ENCODE measurements around the gene EPG5.
"Not testable (repeated sequence)": the region's sequence is repeated elsewhere in the genome, so short reads cannot be mapped to it uniquely, and the experiment has no call there.

Gene EPG5

DNA sequence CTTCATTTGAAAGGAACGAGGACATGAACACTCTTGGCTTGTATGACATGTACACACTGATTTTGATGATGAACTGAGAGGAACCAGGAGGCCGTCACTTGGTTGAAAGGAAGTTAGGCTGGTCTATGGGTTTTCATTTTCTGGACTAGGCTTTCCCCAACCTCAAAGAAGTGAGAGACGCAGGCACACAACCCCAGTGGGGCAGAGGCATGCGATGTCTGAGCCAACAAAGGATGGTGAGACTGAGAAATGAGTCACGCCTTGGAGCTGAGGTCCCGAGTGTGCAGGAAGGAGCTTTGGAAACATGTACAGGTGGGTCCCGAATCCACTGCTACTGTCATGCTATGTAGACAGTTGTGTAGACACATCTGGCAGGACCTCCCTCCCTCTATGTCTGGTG lies 117.6 kb downstream of the EPG5 start:
- H3K27ac ChIP-seq (ENCODE audit: low read depth, low read length, poor library complexity, severe bottlenecking) = no peak overlapping the region
- H3K9me3 ChIP-seq (ENCODE audit: low read length) = no peaks in the 10 kb centered on the region
- H3K36me3 ChIP-seq (ENCODE audit: insufficient read depth, low read length) = peaks cover 31% of the 10 kb centered on the region
- H2AFZ ChIP-seq (ENCODE audit: low read length) = no peak overlapping the region
- no peak overlapping the region for H3K9ac ChIP-seq (ENCODE audit: low read length)
- peaks cover 14% of the 10 kb centered on the region for H3K4me1 ChIP-seq (ENCODE audit: insufficient read depth, low read length, severe bottlenecking)
- no peaks in the 10 kb centered on the region for H3F3A ChIP-seq (ENCODE audit: insufficient read depth, low read length)
- no peaks in the 10 kb centered on the region for H3K27me3 ChIP-seq (ENCODE audit: insufficient read depth, low read length)
- H3K79me2 ChIP-seq (ENCODE audit: insufficient read depth, low read length) = no peaks in the 10 kb centered on the region
- no peak overlapping the region for H3K4me3 ChIP-seq (ENCODE audit: low read depth, low read length, poor library complexity, severe bottlenecking)
- no peaks in the 10 kb centered on the region for H4K20me1 ChIP-seq (ENCODE audit: insufficient read depth, low read length)
- TF ChIP-seq EZH2 (IDR thresholded peaks at IDR 0.05; ENCODE audit: borderline replicate concordance, low read length) (no peak), CTCF (IDR thresholded peaks at IDR 0.05; ENCODE audit: low read length) (no peak)
- H3K9me2 ChIP-seq (ENCODE audit: low read depth, low read length) = no peaks in the 10 kb centered on the region
- no peak overlapping the region for H3K4me2 ChIP-seq (ENCODE audit: low read length)

GRCh38 chr18:45848643-45849042 lies 118.5 kb downstream of the EPG5 start:
- H3K9me2 ChIP-seq (ENCODE audit: low read depth, low read length); H3K27ac ChIP-seq (ENCODE audit: low read depth, low read length, poor library complexity, severe bottlenecking); H3K79me2 ChIP-seq (ENCODE audit: insufficient read depth, low read length); H3K9me3 ChIP-seq (ENCODE audit: low read length); H4K20me1 ChIP-seq (ENCODE audit: insufficient read depth, low read length); H3F3A ChIP-seq (ENCODE audit: insufficient read depth, low read length); H3K27me3 ChIP-seq (ENCODE audit: insufficient read depth, low read length); H2AFZ ChIP-seq (ENCODE audit: low read length); H3K4me3 ChIP-seq (ENCODE audit: low read depth, low read length, poor library complexity, severe bottlenecking); H3K9ac ChIP-seq (ENCODE audit: low read length); H3K4me2 ChIP-seq (ENCODE audit: low read length): not testable (repeated sequence)
- peaks cover 14% of the 10 kb centered on the region for H3K4me1 ChIP-seq (ENCODE audit: insufficient read depth, low read length, severe bottlenecking)
- H3K36me3 ChIP-seq (ENCODE audit: insufficient read depth, low read length) = peaks cover 26% of the 10 kb centered on the region

DNA sequence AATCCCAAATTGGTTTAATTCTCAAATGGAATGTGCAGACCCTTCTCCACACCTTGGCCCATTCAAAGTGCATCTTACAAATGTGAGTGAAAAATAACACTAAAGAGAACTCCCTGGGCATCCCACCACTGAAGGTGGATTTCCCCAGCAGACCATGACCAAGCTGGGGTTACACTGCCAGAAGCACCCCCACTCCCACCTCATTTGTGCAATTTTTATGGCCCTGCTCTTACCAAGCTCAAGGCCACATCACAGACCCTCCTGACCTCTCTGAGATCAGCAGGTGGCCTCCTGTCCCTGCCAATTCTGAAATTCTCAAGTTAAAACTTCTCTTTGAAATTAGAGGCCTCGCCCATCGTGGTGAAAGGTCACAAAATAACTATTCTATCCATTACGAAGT lies 120.0 kb downstream of the EPG5 start:
- no peaks in the 10 kb centered on the region for H3K79me2 ChIP-seq (ENCODE audit: insufficient read depth, low read length)
- peaks cover 14% of the 10 kb centered on the region for H3K4me1 ChIP-seq (ENCODE audit: insufficient read depth, low read length, severe bottlenecking)
- no peaks in the 10 kb centered on the region for H3K9me3 ChIP-seq (ENCODE audit: low read length)
- TF ChIP-seq CTCF (IDR thresholded peaks at IDR 0.05; ENCODE audit: low read length) = no peak
- TF ChIP-seq EZH2 (IDR thresholded peaks at IDR 0.05; ENCODE audit: borderline replicate concordance, low read length) = no peak
- H3K4me3 ChIP-seq (ENCODE audit: low read depth, low read length, poor library complexity, severe bottlenecking) = no peak overlapping the region
- H2AFZ ChIP-seq (ENCODE audit: low read length) = no peak overlapping the region
- H3K27ac ChIP-seq (ENCODE audit: low read depth, low read length, poor library complexity, severe bottlenecking) = peak overlapping the region; percentile 21
- no peak overlapping the region for H3K4me2 ChIP-seq (ENCODE audit: low read length)
- H3K9me2 ChIP-seq (ENCODE audit: low read depth, low read length) = no peaks in the 10 kb centered on the region
- no peaks in the 10 kb centered on the region for H4K20me1 ChIP-seq (ENCODE audit: insufficient read depth, low read length)
- no peak overlapping the region for H3K9ac ChIP-seq (ENCODE audit: low read length)
- H3K36me3 ChIP-seq (ENCODE audit: insufficient read depth, low read length) = peaks cover 12% of the 10 kb centered on the region; the same call in 1 of the 2 replicates
- no peaks in the 10 kb centered on the region for H3F3A ChIP-seq (ENCODE audit: insufficient read depth, low read length)
- H3K27me3 ChIP-seq (ENCODE audit: insufficient read depth, low read length) = no peaks in the 10 kb centered on the region

DNA sequence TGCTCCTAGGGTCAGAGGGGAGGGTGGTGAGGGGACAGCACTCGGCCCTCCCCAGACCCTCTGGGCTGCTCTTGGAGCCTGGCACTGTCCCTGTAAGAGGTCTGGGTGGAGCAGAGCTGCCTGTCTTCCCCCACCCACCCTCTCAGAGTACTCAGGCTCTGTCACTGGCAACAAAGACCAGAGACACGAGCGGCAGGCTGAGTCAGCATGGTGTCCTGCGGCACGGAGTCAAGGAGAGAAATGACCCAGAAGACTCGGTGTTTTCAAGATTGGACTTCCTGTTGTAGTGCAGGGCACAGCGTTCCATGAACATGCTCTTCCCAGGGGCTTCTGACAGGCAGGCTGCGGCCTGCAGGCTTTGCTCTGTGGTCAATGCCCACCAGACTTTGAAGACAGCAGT lies 121.7 kb downstream of the EPG5 start:
- Histone ChIP-seq H3K4me2 (ENCODE audit: low read length) (no peak overlapping the region), H3K4me1 (ENCODE audit: insufficient read depth, low read length, severe bottlenecking) (peaks cover 14% of the 10 kb centered on the region), H3K36me3 (ENCODE audit: insufficient read depth, low read length) (peaks cover 5% of the 10 kb centered on the region; the same call in 1 of the 2 replicates), H2AFZ (ENCODE audit: low read length) (no peak overlapping the region), H3K27me3 (ENCODE audit: insufficient read depth, low read length) (no peaks in the 10 kb centered on the region), H3K4me3 (ENCODE audit: low read depth, low read length, poor library complexity, severe bottlenecking) (no peak overlapping the region), H3K27ac (ENCODE audit: low read depth, low read length, poor library complexity, severe bottlenecking) (no peak overlapping the region), H3K9me2 (ENCODE audit: low read depth, low read length) (no peaks in the 10 kb centered on the region), H4K20me1 (ENCODE audit: insufficient read depth, low read length) (no peaks in the 10 kb centered on the region), H3K9ac (ENCODE audit: low read length) (no peak overlapping the region), H3F3A (ENCODE audit: insufficient read depth, low read length) (no peaks in the 10 kb centered on the region), H3K79me2 (ENCODE audit: insufficient read depth, low read length) (no peaks in the 10 kb centered on the region), H3K9me3 (ENCODE audit: low read length) (no peaks in the 10 kb centered on the region)
- no peak for TF ChIP-seq EZH2 (IDR thresholded peaks at IDR 0.05; ENCODE audit: borderline replicate concordance, low read length)
- TF ChIP-seq CTCF (IDR thresholded peaks at IDR 0.05; ENCODE audit: low read length) = no peak

Data from OCI-LY1 (cell line).